ENCODE data around the gene RAMP2.

DNA sequence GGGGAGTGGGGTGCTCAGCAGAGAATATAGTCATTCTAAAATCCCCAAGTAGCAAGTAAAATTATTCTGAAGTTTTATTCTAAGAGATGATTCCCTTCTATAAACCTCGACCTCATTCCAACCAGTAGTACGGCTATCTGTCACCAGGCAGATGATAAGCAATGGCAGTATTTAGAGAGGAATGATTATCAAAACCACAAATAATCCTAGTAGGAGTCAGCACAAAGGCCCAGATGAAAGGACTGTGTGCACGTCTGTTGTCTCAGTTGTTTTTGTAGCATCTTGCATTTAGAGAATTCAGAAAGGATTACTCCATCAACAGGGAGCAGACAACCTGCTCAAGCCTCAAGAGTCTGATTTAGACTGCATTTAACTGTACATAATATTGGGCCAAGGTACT lies 37.4 kb upstream of the RAMP2 start:
- TF ChIP-seq, protein P1, sequence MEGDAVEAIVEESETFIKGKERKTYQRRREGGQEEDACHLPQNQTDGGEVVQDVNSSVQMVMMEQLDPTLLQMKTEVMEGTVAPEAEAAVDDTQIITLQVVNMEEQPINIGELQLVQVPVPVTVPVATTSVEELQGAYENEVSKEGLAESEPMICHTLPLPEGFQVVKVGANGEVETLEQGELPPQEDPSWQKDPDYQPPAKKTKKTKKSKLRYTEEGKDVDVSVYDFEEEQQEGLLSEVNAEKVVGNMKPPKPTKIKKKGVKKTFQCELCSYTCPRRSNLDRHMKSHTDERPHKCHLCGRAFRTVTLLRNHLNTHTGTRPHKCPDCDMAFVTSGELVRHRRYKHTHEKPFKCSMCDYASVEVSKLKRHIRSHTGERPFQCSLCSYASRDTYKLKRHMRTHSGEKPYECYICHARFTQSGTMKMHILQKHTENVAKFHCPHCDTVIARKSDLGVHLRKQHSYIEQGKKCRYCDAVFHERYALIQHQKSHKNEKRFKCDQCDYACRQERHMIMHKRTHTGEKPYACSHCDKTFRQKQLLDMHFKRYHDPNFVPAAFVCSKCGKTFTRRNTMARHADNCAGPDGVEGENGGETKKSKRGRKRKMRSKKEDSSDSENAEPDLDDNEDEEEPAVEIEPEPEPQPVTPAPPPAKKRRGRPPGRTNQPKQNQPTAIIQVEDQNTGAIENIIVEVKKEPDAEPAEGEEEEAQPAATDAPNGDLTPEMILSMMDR (IDR thresholded peaks at IDR 0.05): no peak
- no peak for TF ChIP-seq CHD2 (IDR thresholded peaks at IDR 0.05; ENCODE audit: low read length, partially characterized antibody)
- TF ChIP-seq RNF2 (IDR thresholded peaks at IDR 0.05; ENCODE audit: borderline replicate concordance, low read depth): no peak
- no peak for TF ChIP-seq SMC3 (IDR thresholded peaks at IDR 0.05)
- TF ChIP-seq, protein P2, sequence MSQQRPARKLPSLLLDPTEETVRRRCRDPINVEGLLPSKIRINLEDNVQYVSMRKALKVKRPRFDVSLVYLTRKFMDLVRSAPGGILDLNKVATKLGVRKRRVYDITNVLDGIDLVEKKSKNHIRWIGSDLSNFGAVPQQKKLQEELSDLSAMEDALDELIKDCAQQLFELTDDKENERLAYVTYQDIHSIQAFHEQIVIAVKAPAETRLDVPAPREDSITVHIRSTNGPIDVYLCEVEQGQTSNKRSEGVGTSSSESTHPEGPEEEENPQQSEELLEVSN (IDR thresholded peaks at IDR 0.05; ENCODE audit: borderline replicate concordance, low read depth): no peak
- TF ChIP-seq RAD21 (conservative IDR thresholded peaks at IDR 0.05 in 1 of 2, IDR thresholded peaks at IDR 0.05 in 1 of 2): no peak
- TF ChIP-seq, protein P3, sequence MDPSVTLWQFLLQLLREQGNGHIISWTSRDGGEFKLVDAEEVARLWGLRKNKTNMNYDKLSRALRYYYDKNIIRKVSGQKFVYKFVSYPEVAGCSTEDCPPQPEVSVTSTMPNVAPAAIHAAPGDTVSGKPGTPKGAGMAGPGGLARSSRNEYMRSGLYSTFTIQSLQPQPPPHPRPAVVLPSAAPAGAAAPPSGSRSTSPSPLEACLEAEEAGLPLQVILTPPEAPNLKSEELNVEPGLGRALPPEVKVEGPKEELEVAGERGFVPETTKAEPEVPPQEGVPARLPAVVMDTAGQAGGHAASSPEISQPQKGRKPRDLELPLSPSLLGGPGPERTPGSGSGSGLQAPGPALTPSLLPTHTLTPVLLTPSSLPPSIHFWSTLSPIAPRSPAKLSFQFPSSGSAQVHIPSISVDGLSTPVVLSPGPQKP (IDR thresholded peaks at IDR 0.05; ENCODE audit: low read depth, low read length): no peak
- no peak for TF ChIP-seq POLR2A (IDR thresholded peaks at IDR 0.05; ENCODE audit: low read length)

Data from A549 (cell line).